PFSK-1 (cell line): Measurements from ENCODE around the gene MVP.

Source experiments
- FOXP2 ChIP-seq: optimal IDR thresholded peaks from 2 replicates; pipeline ENCODE3; 2011; ENCODE audit warnings: borderline replicate concordance, control low read depth, inconsistent platforms; ENCODE audit not compliant: insufficient read depth; ENCODE audit errors: extremely low read length, extremely low read depth
- POLR2AphosphoS5 ChIP-seq: IDR thresholded peaks from 2 replicates; pipeline ENCODE4 v1.6.1; 2012; ENCODE audit warnings: low read depth, mild to moderate bottlenecking, control low read depth, low read length, moderate library complexity
- SIN3A ChIP-seq: IDR thresholded peaks from 2 replicates; pipeline ENCODE4 v1.6.1; 2012; ENCODE audit warnings: mild to moderate bottlenecking, low read length, moderate library complexity, borderline replicate concordance; ENCODE audit not compliant: insufficient read depth
- TAF1 ChIP-seq: IDR thresholded peaks from 2 replicates; pipeline ENCODE4 v1.6.1; 2012; ENCODE audit warnings: low read length, control low read depth, borderline replicate concordance; ENCODE audit not compliant: insufficient read depth
- TF ChIP-seq, protein P1 (sequence below), 2 experiments: IDR thresholded peaks; 2 replicates each; pipeline versions ENCODE4 v1.6.1 to v1.8.0; 2011 to 2012; ENCODE audit warnings: low read depth in 2 of 2, low read length in 2 of 2, control low read depth in 1 of 2, inconsistent platforms in 1 of 2, mild to moderate bottlenecking in 1 of 2, moderate library complexity in 1 of 2; ENCODE audit not compliant: insufficient read depth in 1 of 2

Gene MVP

DNA sequence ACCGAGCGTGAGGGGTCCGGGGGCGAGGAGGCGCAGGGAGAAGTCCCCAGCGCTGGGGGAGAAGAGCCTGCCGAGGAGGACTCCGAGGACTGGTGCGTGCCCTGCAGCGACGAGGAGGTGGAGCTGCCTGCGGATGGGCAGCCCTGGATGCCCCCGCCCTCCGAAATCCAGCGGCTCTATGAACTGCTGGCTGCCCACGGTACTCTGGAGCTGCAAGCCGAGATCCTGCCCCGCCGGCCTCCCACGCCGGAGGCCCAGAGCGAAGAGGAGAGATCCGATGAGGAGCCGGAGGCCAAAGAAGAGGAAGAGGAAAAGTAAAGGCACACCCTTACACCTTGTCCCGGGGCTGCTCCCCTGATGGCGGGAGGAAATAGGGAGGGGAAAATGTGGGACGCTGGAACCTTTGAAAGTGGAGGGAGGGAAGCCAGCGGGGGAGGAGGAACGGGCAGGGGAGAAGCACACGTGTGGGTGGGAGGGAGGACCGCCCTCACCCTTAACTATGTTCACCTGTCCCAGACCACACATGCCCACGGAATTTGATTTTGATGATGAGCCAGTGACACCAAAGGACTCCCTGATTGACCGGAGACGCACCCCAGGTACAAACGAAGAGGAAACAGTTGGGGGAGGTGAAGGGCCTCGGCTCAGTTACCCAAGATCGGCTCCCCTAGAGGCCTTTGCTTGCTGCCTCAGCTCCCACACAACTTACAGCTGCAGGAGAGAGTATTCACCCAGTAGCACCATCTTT is 3.4 kb upstream of the MVP start:
- no peak for TF ChIP-seq POLR2AphosphoS5
- TF ChIP-seq SIN3A = no peak
- TF ChIP-seq TAF1 = no peak
- TF ChIP-seq, protein P1, sequence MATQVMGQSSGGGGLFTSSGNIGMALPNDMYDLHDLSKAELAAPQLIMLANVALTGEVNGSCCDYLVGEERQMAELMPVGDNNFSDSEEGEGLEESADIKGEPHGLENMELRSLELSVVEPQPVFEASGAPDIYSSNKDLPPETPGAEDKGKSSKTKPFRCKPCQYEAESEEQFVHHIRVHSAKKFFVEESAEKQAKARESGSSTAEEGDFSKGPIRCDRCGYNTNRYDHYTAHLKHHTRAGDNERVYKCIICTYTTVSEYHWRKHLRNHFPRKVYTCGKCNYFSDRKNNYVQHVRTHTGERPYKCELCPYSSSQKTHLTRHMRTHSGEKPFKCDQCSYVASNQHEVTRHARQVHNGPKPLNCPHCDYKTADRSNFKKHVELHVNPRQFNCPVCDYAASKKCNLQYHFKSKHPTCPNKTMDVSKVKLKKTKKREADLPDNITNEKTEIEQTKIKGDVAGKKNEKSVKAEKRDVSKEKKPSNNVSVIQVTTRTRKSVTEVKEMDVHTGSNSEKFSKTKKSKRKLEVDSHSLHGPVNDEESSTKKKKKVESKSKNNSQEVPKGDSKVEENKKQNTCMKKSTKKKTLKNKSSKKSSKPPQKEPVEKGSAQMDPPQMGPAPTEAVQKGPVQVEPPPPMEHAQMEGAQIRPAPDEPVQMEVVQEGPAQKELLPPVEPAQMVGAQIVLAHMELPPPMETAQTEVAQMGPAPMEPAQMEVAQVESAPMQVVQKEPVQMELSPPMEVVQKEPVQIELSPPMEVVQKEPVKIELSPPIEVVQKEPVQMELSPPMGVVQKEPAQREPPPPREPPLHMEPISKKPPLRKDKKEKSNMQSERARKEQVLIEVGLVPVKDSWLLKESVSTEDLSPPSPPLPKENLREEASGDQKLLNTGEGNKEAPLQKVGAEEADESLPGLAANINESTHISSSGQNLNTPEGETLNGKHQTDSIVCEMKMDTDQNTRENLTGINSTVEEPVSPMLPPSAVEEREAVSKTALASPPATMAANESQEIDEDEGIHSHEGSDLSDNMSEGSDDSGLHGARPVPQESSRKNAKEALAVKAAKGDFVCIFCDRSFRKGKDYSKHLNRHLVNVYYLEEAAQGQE (IDR thresholded peaks at IDR 0.05; ENCODE audit: insufficient read depth in 1 of 2, low read depth in 2 of 2, low read length in 2 of 2) = no peak
- TF ChIP-seq FOXP2 = no peak

DNA sequence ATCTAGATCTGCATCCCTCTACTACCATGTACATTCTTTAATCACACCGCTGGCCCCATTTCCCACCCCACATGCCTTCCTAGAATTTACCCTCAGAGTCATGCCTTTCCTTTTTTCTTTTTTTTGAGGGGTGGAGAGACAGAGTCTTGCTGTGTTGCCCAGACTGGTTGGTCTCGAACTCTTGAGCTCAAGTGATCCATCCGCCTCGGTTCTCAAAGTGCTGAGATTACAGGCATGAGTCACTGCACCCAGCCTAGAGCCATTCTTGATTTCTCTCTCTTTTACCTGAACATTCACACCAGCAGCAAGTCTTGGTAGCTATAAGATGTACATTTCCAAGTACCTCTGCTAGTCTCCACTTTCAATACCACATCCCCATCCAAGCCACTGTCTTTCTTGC is 2.2 kb upstream of the MVP start:
- TF ChIP-seq POLR2AphosphoS5 (no peak), SIN3A (no peak), FOXP2 (no peak), TAF1 (no peak)
- TF ChIP-seq, protein P1 (IDR thresholded peaks at IDR 0.05; ENCODE audit: insufficient read depth in 1 of 2, low read depth in 2 of 2, low read length in 2 of 2) = no peak

DNA sequence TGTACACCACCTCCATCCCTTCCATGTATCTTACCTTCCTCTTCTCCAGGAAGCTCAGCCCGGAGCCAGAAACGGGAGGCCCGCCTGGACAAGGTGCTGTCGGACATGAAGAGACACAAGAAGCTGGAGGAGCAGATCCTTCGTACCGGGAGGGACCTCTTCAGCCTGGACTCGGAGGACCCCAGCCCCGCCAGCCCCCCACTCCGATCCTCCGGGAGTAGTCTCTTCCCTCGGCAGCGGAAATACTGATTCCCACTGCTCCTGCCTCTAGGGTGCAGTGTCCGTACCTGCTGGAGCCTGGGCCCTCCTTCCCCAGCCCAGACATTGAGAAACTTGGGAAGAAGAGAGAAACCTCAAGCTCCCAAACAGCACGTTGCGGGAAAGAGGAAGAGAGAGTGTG is 756 bp upstream of the MVP start:
- TF ChIP-seq FOXP2 = no peak
- no peak for TF ChIP-seq POLR2AphosphoS5
- TF ChIP-seq, protein P1 (IDR thresholded peaks at IDR 0.05; ENCODE audit: insufficient read depth in 1 of 2, low read depth in 2 of 2, low read length in 2 of 2) = no peak
- TF ChIP-seq SIN3A = no peak
- TF ChIP-seq TAF1 = no peak

DNA sequence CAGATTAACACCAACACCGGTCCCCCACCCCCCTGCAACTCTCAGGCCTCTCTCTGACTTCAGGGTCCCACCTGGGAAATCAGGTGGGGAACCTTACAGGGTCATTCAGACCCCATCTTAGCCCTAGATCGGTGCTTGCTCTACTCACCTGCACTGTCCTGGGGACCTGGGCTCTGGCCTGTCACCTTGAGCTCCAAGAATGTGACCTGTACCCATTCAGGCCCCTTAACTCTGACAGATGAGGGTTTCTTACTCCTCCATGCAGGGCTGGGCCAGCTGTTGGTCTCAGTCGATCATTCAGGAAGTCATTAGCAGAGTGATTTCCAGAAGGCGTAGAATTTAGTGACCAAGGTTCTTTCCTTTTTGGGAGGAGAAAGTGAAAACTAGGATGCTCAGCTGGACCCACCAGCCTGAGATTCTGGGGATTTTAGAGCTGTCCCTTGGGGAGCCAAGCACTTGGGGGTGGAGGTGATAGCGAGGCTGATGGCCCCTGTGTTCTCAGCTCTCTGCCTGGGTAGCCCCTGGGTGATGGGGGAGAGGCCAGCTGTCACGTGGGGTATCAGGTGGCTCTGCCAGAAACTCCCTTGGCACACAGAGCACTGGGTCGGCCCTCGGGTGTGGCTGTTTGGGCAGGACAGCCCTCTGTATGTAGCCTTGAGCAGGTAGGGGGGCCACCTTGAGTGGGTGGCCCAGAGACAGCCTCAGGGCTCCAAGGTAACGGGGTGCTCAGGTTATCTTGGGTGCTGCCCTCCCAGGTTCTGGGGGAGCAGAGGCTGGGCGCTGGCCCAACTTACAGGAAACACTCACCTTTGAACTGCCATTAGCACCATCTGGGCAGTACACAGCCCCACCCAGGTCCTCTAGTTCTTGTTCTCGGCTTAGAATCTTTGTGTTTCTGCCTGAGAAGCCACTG is 724 bp downstream of the MVP start:
- TF ChIP-seq FOXP2 = no peak
- TF ChIP-seq SIN3A = no peak
- TF ChIP-seq, protein P1 (IDR thresholded peaks at IDR 0.05; ENCODE audit: insufficient read depth in 1 of 2, low read depth in 2 of 2, low read length in 2 of 2) = no peak
- no peak for TF ChIP-seq TAF1
- no peak; the same call in 1 of the 2 replicates for TF ChIP-seq POLR2AphosphoS5
